GM12891 (cell line): ENCODE measurements around the gene DLG5.

Experiments used
- POLR2A ChIP-seq: IDR thresholded peaks from 2 replicates; pipeline ENCODE4 v1.6.1; 2011; ENCODE audit warnings: low read depth, low read length, control low read depth
- TAF1 ChIP-seq: IDR thresholded peaks from 2 replicates; pipeline ENCODE4 v1.6.1; 2011; ENCODE audit warnings: low read depth, low read length, control low read depth

DNA sequence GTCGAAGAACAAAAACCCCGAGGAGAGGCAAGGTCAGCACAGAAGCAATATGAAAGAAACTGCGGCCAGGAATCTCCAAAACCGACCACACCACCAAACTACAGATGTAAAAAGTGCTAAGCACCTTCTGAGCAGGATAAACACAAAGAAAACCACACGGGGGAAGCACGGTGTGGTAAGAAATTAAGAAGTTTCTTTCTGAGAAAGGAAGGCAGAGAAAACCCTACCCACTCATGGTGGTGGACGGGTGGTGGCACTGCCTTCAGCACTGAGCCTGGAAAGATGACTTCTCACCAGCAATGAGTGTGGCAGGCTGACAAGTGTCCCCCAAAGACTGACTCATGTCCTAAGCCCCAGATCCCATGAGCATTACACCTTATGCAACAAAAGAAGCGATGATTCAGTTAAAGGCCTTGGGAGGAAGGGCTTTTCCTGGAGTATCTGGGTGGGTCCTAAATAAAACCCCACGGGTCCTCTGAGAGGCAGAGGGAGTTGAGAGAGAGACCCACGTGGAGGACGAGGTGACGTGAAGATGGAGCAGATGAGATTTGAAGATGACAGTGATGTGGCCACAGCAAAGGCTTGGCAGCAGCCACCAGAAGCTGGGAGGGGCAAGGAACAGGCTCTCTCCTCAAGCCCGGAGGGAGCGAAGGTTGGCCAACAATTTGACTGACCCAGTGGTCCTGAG lies 124.9 kb downstream of the DLG5 start:
- TF ChIP-seq TAF1 (no peak), POLR2A (no peak)
